ENCODE measurements around the gene PSD4. TPM values are rescaled to one million over a fixed set of nuclear protein-coding genes. Genes with fewer than 3 reads are reported as not detected.

Gene PSD4
- total RNA-seq, 1 experiment from 2014 or later, result 12.6 TPM

DNA sequence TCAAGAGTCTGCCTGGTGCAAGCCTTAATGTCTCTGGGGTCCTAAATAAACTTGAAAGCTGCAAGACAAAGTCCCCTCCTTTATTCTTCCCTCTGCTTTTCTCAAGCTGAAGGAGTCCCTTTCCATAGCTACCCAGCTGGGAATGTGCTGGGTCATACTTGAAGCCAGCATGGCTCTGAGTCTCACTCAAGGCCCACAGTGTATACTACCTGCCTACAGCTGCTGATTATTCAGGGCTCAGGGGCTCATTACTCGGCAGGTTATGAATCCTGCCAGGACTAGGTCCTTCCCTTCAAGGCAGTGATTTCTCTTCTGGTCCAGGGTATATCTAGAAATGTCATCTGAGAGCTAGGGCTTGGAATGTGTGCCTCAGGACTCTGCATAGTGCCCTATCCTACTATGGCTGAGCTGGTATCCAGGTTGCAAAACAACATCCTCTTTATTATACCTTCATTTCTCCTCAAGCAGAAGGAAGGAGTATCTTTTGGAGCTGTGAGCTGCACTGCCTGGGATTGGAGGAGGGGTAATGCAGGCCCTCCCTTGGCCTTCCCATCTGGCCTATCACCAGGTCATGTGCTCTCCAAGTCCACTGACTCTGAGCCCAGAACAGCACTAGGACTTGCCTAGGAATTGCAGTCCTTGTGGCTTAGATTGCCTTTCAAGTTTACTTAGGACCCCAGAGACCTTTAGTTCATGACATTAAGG is 24.1 kb upstream of the PSD4 start:
- ATAC-seq (no peak), DNase-seq (ENCODE audit: low read depth, low spot score) (no peak)
- no peaks in the 10 kb centered on the region for H3K79me2 ChIP-seq (ENCODE audit: insufficient read depth, low read length)
- H3K4me3 ChIP-seq (replicated peaks in 1 of 2; ENCODE audit: low read depth in 1 of 2, low read length in 2 of 2), result no peak overlapping the region
- no peak overlapping the region for H3K9ac ChIP-seq (ENCODE audit: low read length)
- peaks cover 0 to 4% of the 10 kb centered on the region in 2 experiments; a peak in 1 of 4 replicates for H3K4me1 ChIP-seq (ENCODE audit: control insufficient read depth in 1 of 2, insufficient read depth in 2 of 2, low read length in 2 of 2)
- TF ChIP-seq EGR1 (IDR thresholded peaks at IDR 0.05; ENCODE audit: low read depth) (no peak), ZNF274 (IDR thresholded peaks at IDR 0.05; ENCODE audit: low read depth, low read length) (no peak), SRF (IDR thresholded peaks at IDR 0.05; ENCODE audit: low read depth) (no peak), SIN3A (IDR thresholded peaks at IDR 0.05; ENCODE audit: low read depth) (no peak), FOSL1 (IDR thresholded peaks at IDR 0.05; ENCODE audit: low read depth) (no peak), TCF7L2 (IDR thresholded peaks at IDR 0.05; ENCODE audit: borderline replicate concordance, extremely low read depth, insufficient read depth, insufficient read length) (no peak), POLR2A (IDR thresholded peaks at IDR 0.05; ENCODE audit: borderline replicate concordance, extremely low read depth, insufficient read depth, insufficient read length) (no peak), SP1 (IDR thresholded peaks at IDR 0.05; ENCODE audit: low read depth) (no peak), JUND (IDR thresholded peaks at IDR 0.05) (no peak), YY1 (IDR thresholded peaks at IDR 0.05; ENCODE audit: extremely low read depth, insufficient replicate concordance, low read depth, low read length) (no peak), ZFX (IDR thresholded peaks at IDR 0.05) (no peak)
- H3K9me3 ChIP-seq (ENCODE audit: control insufficient read depth in 1 of 2, insufficient read depth in 1 of 2, low read depth in 1 of 2, low read length in 2 of 2), result no peaks in the 10 kb centered on the region
- POLR2A ChIA-PET, result no interaction called here
- no peaks in the 10 kb centered on the region for H4K20me1 ChIP-seq (ENCODE audit: insufficient read depth)
- BruUV-seq (replicated peaks), result no TSS peak
- no peak overlapping the region for H3K4me2 ChIP-seq (ENCODE audit: low read length)
- RAD21 ChIA-PET (ENCODE audit: low non-redundant PET in 1 of 2, low total read pairs in 2 of 2, uncharacterized antibody in 2 of 2, unreplicated experiment in 2 of 2), result no interaction called here
- H3K27me3 ChIP-seq (ENCODE audit: insufficient read depth, low read length), result no peaks in the 10 kb centered on the region
- CTCF ChIA-PET, result interaction anchor here (1.5 to 2.0 kb wide), 2 partner anchors 11 to 13 kb away, joined by 4 to 8 read pairs; no protein-coding TSS in a partner anchor
- H2AFZ ChIP-seq (ENCODE audit: low read depth, low read length, poor library complexity, severe bottlenecking), result no peak overlapping the region
- H3K27ac ChIP-seq (ENCODE audit: low read depth, low read length), result no peak overlapping the region
- no peaks in the 10 kb centered on the region for H3K9me2 ChIP-seq (ENCODE audit: insufficient read depth)
- intact Hi-C loops (cut with micrococcal nuclease), result no loop called here
- no peaks in the 10 kb centered on the region for H3K36me3 ChIP-seq (ENCODE audit: control insufficient read depth in 1 of 2, insufficient read depth in 2 of 2, low read length in 2 of 2)

DNA sequence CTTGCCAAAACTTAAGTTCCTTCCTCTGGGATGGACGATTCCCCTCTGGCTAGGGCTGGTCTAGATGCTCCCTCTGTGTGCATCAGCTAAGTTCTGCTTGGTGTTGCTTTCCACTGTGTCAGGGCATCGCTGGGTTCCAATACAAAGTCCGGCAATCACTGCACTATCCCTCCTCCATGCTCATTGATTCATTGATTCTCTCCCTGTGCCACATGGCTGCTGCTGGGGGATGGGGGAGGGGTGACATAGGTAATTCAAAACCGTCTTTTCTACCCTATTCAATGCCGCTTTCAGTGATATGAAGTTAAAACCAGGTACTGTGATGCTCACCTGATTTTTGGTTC is 23.5 kb upstream of the PSD4 start:
- Histone ChIP-seq H3K4me3 (replicated peaks in 1 of 2; ENCODE audit: low read depth in 1 of 2, low read length in 2 of 2) (no peak overlapping the region), H3K79me2 (ENCODE audit: insufficient read depth, low read length) (no peaks in the 10 kb centered on the region), H3K36me3 (ENCODE audit: control insufficient read depth in 1 of 2, insufficient read depth in 2 of 2, low read length in 2 of 2) (no peaks in the 10 kb centered on the region), H3K9ac (ENCODE audit: low read length) (no peak overlapping the region), H2AFZ (ENCODE audit: low read depth, low read length, poor library complexity, severe bottlenecking) (no peak overlapping the region), H4K20me1 (ENCODE audit: insufficient read depth) (no peaks in the 10 kb centered on the region), H3K4me1 (ENCODE audit: control insufficient read depth in 1 of 2, insufficient read depth in 2 of 2, low read length in 2 of 2) (peaks cover 0 to 4% of the 10 kb centered on the region in 2 experiments; a peak in 1 of 4 replicates), H3K9me3 (ENCODE audit: control insufficient read depth in 1 of 2, insufficient read depth in 1 of 2, low read depth in 1 of 2, low read length in 2 of 2) (no peaks in the 10 kb centered on the region), H3K9me2 (ENCODE audit: insufficient read depth) (no peaks in the 10 kb centered on the region), H3K4me2 (ENCODE audit: low read length) (no peak overlapping the region), H3K27ac (ENCODE audit: low read depth, low read length) (no peak overlapping the region), H3K27me3 (ENCODE audit: insufficient read depth, low read length) (no peaks in the 10 kb centered on the region)
- ATAC-seq (no peak), DNase-seq (ENCODE audit: low read depth, low spot score) (no peak)
- BruUV-seq (replicated peaks), result no TSS peak
- POLR2A ChIA-PET, result no interaction called here
- CTCF ChIA-PET, result interaction anchor here (1.5 kb wide), 1 partner anchor 12 kb away, joined by 8 read pairs; no protein-coding TSS in a partner anchor
- RAD21 ChIA-PET (ENCODE audit: low non-redundant PET in 1 of 2, low total read pairs in 2 of 2, uncharacterized antibody in 2 of 2, unreplicated experiment in 2 of 2), result no interaction called here
- intact Hi-C loops (cut with micrococcal nuclease), result no loop called here
- TF ChIP-seq, protein P1, sequence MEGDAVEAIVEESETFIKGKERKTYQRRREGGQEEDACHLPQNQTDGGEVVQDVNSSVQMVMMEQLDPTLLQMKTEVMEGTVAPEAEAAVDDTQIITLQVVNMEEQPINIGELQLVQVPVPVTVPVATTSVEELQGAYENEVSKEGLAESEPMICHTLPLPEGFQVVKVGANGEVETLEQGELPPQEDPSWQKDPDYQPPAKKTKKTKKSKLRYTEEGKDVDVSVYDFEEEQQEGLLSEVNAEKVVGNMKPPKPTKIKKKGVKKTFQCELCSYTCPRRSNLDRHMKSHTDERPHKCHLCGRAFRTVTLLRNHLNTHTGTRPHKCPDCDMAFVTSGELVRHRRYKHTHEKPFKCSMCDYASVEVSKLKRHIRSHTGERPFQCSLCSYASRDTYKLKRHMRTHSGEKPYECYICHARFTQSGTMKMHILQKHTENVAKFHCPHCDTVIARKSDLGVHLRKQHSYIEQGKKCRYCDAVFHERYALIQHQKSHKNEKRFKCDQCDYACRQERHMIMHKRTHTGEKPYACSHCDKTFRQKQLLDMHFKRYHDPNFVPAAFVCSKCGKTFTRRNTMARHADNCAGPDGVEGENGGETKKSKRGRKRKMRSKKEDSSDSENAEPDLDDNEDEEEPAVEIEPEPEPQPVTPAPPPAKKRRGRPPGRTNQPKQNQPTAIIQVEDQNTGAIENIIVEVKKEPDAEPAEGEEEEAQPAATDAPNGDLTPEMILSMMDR (IDR thresholded peaks at IDR 0.05 in 2 of 3, conservative IDR thresholded peaks at IDR 0.05 in 1 of 3; ENCODE audit: borderline replicate concordance in 1 of 3, insufficient read depth in 1 of 3, low read depth in 2 of 3, low read length in 2 of 3), result no peak
- TF ChIP-seq SIN3A (IDR thresholded peaks at IDR 0.05; ENCODE audit: low read depth), result no peak
- TF ChIP-seq, protein P2, sequence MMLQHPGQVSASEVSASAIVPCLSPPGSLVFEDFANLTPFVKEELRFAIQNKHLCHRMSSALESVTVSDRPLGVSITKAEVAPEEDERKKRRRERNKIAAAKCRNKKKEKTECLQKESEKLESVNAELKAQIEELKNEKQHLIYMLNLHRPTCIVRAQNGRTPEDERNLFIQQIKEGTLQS (IDR thresholded peaks at IDR 0.05), result no peak
- TF ChIP-seq, protein P3, sequence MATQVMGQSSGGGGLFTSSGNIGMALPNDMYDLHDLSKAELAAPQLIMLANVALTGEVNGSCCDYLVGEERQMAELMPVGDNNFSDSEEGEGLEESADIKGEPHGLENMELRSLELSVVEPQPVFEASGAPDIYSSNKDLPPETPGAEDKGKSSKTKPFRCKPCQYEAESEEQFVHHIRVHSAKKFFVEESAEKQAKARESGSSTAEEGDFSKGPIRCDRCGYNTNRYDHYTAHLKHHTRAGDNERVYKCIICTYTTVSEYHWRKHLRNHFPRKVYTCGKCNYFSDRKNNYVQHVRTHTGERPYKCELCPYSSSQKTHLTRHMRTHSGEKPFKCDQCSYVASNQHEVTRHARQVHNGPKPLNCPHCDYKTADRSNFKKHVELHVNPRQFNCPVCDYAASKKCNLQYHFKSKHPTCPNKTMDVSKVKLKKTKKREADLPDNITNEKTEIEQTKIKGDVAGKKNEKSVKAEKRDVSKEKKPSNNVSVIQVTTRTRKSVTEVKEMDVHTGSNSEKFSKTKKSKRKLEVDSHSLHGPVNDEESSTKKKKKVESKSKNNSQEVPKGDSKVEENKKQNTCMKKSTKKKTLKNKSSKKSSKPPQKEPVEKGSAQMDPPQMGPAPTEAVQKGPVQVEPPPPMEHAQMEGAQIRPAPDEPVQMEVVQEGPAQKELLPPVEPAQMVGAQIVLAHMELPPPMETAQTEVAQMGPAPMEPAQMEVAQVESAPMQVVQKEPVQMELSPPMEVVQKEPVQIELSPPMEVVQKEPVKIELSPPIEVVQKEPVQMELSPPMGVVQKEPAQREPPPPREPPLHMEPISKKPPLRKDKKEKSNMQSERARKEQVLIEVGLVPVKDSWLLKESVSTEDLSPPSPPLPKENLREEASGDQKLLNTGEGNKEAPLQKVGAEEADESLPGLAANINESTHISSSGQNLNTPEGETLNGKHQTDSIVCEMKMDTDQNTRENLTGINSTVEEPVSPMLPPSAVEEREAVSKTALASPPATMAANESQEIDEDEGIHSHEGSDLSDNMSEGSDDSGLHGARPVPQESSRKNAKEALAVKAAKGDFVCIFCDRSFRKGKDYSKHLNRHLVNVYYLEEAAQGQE (IDR thresholded peaks at IDR 0.05; ENCODE audit: low read depth), result no peak
- TF ChIP-seq SP1 (IDR thresholded peaks at IDR 0.05; ENCODE audit: low read depth), result no peak

All from HCT116 (cell line).